Activated T-cell treated with anti-CD3 and anti-CD28 coated beads for 24 hours (primary cell): Measurements from ENCODE around the gene OAF.
"Not testable (repeated sequence)": the region's sequence is repeated elsewhere in the genome, so short reads cannot be mapped to it uniquely, and the experiment has no call there.

Experiments used
- DNase-seq: peaks from one replicate; pipeline ENCODE4 v3.0.0-alpha.2; 2020; ENCODE audit warnings: low read depth

OAF gene

GRCh38 chr11:120210626-120211521, at the start of gene OAF:
OAF (plus strand) TSS chr11:120211032; CDS start chr11:120211280, 248 bp downstream.
- peak; percentile 44 for DNase-seq

GRCh38 chr11:120167659-120168058, 43.2 kb upstream of the OAF start:
- DNase-seq: no peak

- no peak for DNase-seq
Observed at GRCh38 chr11:120168108-120168959, 42.5 kb upstream of the OAF start.

- DNase-seq: peak; percentile 37
Observed at GRCh38 chr11:120168960-120169681, 41.7 kb upstream of the OAF start.

GRCh38 chr11:120169981-120170698, 40.7 kb upstream of the OAF start:
- DNase-seq: no peak

GRCh38 chr11:120170741-120171261, 40.0 kb upstream of the OAF start:
- no peak for DNase-seq

GRCh38 chr11:120172054-120172911, 38.5 kb upstream of the OAF start:
- peak; percentile 23 for DNase-seq

- no peak for DNase-seq
Observed at GRCh38 chr11:120173019-120173705, 37.7 kb upstream of the OAF start.

- no peak for DNase-seq
Observed at GRCh38 chr11:120173807-120174206, 37.0 kb upstream of the OAF start.

GRCh38 chr11:120174866-120175265, 36.0 kb upstream of the OAF start:
- no peak for DNase-seq

- no peak for DNase-seq
Observed at GRCh38 chr11:120178561-120179056, 32.2 kb upstream of the OAF start.

GRCh38 chr11:120179057-120179672, 31.7 kb upstream of the OAF start:
- DNase-seq: no peak

GRCh38 chr11:120180063-120180462, 30.8 kb upstream of the OAF start:
- not testable (repeated sequence) for DNase-seq

- DNase-seq: no peak
Observed at GRCh38 chr11:120180551-120181232, 30.1 kb upstream of the OAF start.

GRCh38 chr11:120181376-120181975, 29.4 kb upstream of the OAF start:
- DNase-seq: no peak

GRCh38 chr11:120182372-120182771, 28.5 kb upstream of the OAF start:
- DNase-seq: no peak

GRCh38 chr11:120182790-120183491, 27.9 kb upstream of the OAF start:
- DNase-seq: no peak
